GM19468 (cell line): Measurements from ENCODE around the gene L3MBTL4.
"Not testable (repeated sequence)": the region's sequence is repeated elsewhere in the genome, so short reads cannot be mapped to it uniquely, and the experiment has no call there.

Experiments
- ATAC-seq: cut with Tn5 transposase; IDR thresholded peaks from one replicate; pipeline ENCODE4 v1.9.1; 2021; ENCODE audit warnings: mild to moderate bottlenecking, moderate library complexity, moderate number of reproducible peaks; ENCODE audit not compliant: unreplicated experiment; ENCODE audit errors: extremely low read depth

L3MBTL4 gene

GRCh38 chr18:6408543-6408942 is 6.2 kb downstream of the L3MBTL4 start:
- not testable (repeated sequence) for ATAC-seq

- no peak for ATAC-seq
Measured at GRCh38 chr18:6406910-6407470, 7.7 kb downstream of the L3MBTL4 start.

DNA sequence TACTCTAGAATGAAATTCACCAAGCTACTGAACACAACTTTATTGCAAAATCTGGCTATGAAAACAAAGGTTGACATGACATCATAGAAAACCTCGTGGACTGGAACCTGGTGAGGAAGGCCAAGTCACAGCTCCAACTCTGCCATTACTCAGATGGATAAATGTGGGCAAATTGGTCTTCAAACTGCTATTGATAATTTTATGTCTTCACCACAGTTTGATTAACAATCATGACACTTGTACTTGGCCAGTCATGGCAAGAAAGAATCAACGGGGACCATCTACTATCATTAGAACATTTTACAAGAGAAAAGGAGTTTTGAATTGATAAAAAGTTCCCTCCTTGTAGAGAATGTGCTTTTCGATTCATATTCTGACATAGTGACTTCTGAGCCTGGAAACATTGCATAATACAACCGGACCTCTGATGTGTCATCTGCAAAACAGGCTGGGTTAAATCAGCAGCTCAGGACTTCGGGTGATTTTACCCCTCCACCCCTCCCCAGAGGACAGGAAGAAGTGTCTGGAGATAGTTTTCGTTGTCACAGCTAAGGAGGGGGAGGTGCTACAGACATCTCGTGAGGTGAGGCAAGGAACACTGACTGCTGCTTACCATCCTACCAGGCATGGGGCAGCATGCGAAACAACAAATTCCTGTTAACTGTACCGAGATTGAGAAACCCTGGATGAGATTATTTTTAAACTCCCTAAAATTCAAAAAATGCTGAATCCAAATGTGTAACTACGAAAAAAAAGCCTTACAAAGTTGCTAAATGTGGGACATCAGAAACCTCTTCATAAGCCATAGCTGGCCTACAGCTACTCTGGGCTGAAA is 8.4 kb downstream of the L3MBTL4 start:
- ATAC-seq = no peak

DNA sequence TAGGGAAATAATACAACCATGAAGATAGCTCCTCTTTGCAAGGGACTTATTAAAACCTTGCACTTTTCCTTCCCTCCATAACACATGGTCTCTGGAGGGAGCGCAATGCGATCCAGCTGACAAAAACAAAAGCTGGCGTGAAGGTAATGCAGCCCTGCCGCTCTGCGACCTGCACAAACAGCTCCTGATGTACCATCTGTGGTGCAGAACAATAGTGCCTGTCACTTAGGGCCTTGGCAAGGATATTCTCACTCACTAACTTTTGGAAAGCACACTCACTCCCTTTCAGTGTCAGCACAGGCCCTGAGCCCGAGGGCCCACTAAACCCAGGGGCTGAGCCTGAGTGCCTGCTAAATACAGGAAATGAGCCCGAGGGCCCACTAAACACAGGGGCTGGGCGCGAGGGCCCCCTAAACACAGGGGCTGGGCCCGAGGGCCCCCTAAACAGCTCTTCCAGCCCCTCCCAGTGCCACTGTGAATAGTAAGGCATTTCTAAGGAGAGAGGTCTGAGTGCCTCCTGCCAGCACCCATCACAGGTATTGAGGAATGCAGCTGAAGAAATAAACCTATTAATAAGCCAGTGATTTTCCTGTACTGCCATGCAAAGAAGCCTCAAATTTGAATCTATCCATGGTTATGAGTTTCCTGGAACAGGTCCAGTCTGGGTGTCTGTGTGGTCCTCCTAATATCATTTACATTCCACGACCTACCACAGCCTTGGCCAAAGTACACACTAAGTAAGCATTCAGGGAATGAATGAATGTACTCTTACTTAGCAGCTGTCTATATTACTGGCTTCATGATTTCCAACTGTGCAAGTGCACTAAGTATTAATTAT is 9.3 kb downstream of the L3MBTL4 start:
- no peak for ATAC-seq

GRCh38 chr18:6404834-6405233 is 9.9 kb downstream of the L3MBTL4 start:
- ATAC-seq = no peak

DNA sequence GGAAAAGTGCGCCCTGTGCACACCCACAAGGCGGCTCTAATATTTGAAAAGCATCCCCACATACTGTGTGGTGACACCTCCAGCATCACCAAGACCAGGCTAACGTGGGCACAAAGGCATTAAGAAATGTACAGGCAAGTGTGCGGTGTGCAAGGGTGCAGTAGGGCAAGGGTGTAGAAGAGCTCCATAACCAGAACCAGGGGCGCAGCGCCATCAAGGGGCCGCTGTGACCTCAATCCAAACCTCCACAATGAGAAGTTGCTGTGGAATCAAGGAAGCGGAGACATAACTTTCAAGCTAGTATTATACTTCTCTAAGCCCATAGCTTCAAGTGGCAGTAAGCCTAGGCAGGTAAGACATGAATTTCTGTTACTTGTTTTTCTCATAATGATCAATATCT is 13.0 kb downstream of the L3MBTL4 start:
- ATAC-seq = no peak

GRCh38 chr18:6399776-6400175 is 14.9 kb downstream of the L3MBTL4 start:
- no peak for ATAC-seq

DNA sequence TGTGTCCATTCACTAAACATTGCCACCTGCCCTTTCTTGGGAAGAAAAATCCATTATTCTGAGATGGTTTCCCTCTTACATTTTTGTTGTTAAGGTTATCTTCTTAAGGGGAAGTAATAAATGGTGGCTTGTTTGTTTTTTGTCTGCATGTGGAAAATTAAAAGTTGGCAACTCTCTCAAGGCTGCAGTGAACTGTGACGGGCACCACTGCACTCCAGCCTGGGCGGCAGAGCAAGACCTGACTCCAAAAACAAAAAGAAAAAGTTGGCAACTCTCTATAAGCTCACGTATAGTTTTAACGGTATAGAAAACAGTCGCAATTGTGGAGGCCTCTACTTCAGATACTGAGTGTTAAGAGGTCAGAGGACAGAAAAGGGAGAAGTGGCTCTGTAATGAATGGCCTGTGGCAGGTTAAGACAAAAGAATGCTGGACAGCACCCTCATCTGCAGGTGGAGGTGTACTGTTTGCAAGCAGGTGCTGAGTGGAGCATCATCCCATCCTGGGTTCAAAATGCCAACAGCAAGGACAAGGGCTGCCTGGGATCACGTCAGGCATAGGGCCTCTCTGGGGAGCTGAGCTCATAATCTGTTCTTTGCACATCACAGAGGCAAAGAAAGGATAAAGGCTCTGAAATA is 16.7 kb downstream of the L3MBTL4 start:
- ATAC-seq = no peak

DNA sequence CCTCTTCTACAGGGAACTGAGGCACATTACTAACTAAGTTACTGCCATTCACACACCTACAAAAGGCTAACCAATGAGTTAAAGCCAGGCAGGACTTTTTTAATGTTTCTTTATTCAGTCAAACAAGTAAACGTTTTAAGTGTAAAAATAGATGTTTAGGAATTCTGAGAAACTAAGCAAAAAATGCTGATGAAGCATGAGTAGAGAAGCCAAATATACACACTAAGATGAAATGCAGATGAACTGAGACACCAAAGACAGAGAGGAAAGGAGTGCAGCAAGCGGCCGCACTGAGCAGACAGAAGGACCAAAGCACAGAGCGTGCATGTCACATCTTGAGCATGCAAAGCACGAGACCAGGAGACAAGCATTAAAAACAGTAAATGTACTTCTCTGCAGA is 17.9 kb downstream of the L3MBTL4 start:
- no peak for ATAC-seq

- ATAC-seq = no peak
Measured at GRCh38 chr18:6396276-6396675, 18.4 kb downstream of the L3MBTL4 start.

DNA sequence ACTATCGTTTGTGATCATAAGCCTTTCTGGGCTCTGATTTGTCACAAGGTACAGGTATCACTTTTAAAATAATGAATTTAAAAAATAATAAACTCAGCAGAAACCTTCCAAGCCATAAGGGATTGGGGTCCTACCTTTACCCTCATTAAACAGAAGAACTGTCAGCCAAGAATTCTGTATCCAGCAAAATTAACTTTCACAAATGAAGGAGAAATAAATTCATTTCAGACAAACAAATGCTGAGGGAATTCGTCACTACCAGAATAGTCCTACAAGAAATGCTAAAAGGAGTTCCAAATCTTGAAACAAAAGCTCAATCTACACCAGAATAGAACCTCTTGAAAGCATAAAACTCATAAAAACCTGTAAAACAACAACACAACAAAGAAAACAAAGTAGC is 25.7 kb downstream of the L3MBTL4 start:
- no peak for ATAC-seq

DNA sequence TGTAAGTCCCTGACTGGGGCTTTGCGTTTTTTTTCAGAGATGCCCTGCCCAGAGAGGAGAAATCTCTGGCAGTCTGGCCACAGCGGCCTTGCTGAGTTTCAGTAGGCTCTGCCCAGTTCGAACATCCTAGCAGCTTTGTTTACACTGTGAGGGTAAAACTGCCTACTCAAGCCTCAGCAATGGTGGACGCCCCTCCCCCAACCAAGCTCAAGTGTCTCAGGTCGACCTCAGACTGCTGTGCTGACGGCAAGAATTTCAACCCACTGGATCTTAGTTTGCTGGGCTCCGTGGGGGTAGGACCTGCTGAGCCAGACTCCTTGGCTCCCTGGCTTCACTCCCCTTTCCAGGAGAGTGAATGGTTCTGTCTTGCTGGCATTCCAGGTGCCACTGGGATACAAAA is 31.7 kb downstream of the L3MBTL4 start:
- no peak for ATAC-seq

DNA sequence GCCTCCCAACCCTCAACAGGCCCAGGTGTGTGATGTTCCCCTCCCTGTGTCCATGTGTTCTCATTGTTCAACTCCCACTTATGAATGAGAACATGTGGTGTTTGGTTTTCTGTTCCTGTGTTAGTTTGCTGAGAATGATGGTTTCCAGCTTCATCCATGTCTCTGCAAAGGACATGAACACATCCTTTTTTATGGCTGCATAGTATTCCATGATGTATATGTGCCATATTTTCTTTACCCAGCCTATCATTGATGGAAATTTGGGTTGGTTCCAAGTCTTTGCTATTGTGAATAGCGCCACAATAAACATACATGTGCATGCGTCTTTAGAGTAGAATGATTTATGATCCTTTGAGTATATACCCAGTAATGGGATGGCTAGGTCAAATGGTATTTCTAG is 37.2 kb downstream of the L3MBTL4 start:
- ATAC-seq = not testable (repeated sequence)

GRCh38 chr18:6376433-6377229 is 38.1 kb downstream of the L3MBTL4 start:
- ATAC-seq = no peak

DNA sequence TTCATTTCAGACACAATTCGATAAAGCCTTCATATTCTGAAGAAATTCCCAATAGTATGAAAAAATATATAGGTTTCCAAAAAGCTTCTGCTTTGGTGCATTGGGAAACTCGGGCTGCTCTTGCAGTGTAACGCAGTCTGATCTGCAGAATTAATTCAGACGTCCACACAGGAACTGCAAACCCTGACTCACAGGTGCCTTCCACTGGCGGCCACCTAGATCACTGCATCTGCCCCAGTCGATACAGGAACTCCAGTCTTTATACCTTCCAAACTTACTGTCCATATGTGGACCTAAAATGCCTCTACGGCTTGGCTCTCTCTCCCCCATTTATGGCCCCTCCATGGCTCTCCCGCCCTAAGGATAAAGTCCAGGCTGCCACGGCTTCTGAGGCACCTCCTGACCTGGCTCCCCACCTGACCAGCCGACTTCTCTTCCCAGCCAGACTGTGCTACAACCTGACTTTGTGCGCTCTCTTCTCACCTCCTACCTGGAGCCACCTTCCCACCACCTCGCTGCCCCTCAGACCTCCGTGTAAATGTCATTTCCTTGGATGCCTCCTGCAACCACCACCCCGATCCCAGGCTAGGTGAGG is 39.7 kb downstream of the L3MBTL4 start:
- no peak for ATAC-seq

DNA sequence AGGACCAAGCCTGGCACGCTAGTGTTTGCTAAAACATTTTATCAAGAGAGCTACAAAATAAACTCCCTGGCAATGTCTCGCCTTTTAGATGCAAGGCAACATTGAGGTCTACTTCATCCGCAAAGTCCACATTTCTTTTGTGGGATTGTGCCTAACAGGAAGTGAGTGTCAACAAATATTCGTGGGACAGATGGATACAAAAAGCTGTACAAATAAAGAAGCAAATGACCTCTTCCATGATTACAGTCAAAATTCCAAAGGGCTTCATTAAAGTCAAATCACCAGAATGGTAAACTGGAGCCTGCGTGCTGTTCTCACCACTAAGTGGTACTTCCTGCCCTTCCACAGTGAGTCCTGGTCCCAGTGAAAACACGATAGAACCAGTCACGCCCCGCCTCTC is 40.4 kb downstream of the L3MBTL4 start:
- no peak for ATAC-seq

GRCh38 chr18:6373187-6373586 is 41.5 kb downstream of the L3MBTL4 start:
- ATAC-seq = no peak

DNA sequence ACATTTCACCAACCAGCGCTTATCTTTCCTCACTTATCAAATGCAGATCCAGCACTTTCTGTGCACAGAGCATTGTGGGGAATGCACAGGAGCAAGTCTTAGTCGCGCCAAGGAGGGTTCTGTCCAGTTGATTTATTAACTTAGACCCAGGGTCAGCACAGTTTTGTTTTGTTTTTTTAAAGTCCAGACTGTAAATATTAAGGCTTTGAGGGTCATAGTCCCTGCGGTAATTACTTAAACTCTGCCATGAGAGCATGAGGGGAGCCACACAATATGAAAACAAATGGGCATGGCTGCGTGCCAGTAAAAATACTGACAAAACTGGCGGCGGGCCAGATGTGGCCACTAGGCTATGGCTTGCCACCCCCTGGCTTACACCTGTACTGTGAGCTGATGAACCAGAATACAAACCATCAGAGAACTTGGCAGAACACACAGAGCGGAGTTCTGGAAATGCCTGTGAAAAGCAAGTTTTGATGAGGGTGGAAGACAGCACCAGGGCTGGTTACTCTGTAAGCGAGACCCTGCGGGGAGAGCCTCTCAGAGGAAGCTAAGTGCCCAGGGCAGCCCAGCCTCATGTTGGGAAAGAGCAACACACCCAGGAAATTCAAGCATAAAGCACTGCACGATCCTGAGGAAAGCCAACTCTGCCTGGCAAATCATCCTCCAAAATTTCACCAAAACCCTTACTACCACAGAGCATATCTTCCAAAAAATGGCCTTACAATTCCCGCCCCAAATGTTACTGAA is 43.6 kb downstream of the L3MBTL4 start:
- ATAC-seq = no peak

DNA sequence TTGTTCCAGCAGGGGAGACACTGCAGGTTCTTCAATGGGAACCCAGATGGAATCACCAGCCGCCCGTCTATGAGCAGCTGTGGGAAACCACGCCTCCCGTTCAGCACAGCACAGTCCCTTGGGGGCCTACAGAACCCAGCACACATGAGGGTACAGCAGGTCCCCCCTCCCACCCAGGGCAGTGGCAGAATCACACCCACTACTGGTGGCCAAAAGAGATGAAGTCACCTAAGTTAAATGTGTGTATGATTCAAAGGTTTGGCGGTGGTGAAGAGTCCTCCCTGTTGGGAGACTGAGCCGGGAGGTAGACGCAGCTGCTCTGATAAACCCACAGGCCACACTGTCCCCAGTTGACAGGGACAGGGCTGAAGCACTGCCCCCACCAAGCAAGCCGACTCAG is 44.3 kb downstream of the L3MBTL4 start:
- ATAC-seq = no peak
